Vagina (tissue), 2 donors: Measurements from ENCODE around the gene PCDHB10.
"Not testable (repeated sequence)": the region's sequence is repeated elsewhere in the genome, so short reads cannot be mapped to it uniquely, and the experiment has no call there.

Experiments used
- POLR2A ChIP-seq, 2 donors: fragments of 450-650 bp; IDR thresholded peaks; one replicate each; pipeline ENCODE4 v1.6.1; 2017; ENCODE audit warnings: antibody characterized with exemption in 2 of 2, mild to moderate bottlenecking in 2 of 2, moderate library complexity in 2 of 2
- TF ChIP-seq, protein P1 (sequence below), 3 experiments: fragments of 450-650 bp in 2 of 3; fragments of 200-600 bp in 1 of 3; sonication (generic) in 1 of 3; IDR thresholded peaks; one replicate each; pipeline ENCODE4 v1.5.1; 2017 to 2019; ENCODE audit warnings: antibody characterized with exemption in 3 of 3, mild to moderate bottlenecking in 2 of 3, moderate library complexity in 2 of 3

DNA sequence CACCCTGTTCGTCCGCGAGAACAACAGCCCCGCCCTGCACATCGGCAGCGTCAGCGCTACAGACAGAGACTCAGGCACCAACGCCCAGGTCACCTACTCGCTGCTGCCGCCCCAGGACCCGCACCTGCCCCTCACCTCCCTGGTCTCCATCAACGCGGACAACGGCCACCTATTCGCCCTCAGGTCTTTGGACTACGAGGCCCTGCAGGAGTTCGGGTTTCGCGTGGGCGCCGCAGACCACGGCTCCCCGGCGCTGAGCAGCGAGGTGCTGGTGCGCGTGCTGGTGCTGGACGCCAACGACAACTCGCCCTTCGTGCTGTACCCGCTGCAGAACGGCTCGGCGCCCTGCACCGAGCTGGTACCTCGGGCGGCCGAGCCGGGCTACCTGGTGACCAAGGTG is 43.8 kb downstream of the PCDHB10 start:
- not testable (repeated sequence) for TF ChIP-seq POLR2A (IDR thresholded peaks at IDR 0.05)
- TF ChIP-seq, protein P1, sequence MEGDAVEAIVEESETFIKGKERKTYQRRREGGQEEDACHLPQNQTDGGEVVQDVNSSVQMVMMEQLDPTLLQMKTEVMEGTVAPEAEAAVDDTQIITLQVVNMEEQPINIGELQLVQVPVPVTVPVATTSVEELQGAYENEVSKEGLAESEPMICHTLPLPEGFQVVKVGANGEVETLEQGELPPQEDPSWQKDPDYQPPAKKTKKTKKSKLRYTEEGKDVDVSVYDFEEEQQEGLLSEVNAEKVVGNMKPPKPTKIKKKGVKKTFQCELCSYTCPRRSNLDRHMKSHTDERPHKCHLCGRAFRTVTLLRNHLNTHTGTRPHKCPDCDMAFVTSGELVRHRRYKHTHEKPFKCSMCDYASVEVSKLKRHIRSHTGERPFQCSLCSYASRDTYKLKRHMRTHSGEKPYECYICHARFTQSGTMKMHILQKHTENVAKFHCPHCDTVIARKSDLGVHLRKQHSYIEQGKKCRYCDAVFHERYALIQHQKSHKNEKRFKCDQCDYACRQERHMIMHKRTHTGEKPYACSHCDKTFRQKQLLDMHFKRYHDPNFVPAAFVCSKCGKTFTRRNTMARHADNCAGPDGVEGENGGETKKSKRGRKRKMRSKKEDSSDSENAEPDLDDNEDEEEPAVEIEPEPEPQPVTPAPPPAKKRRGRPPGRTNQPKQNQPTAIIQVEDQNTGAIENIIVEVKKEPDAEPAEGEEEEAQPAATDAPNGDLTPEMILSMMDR (IDR thresholded peaks at IDR 0.05) = not testable (repeated sequence)
